GM18873 (cell line): ENCODE data around the gene BBX.

Source experiments
- ATAC-seq: cut with Tn5 transposase; IDR thresholded peaks from one replicate; pipeline ENCODE4 v1.9.1; 2021; ENCODE audit warnings: mild to moderate bottlenecking, moderate library complexity, moderate number of reproducible peaks; ENCODE audit not compliant: unreplicated experiment, low FRiP score

Gene BBX

GRCh38 chr3:107643038-107643883 lies 120.5 kb downstream of the BBX start:
- ATAC-seq: no peak

GRCh38 chr3:107644631-107645030 lies 121.9 kb downstream of the BBX start:
- ATAC-seq: no peak

- no peak for ATAC-seq
Measured at GRCh38 chr3:107650788-107651187, 128.0 kb downstream of the BBX start.

- peak; percentile 62 for ATAC-seq
Measured at GRCh38 chr3:107651782-107652181, 129.0 kb downstream of the BBX start.

GRCh38 chr3:107654218-107654617 lies 131.5 kb downstream of the BBX start:
- no peak for ATAC-seq

GRCh38 chr3:107657971-107658370 lies 135.2 kb downstream of the BBX start:
- no peak for ATAC-seq

- no peak for ATAC-seq
Measured at GRCh38 chr3:107660306-107660976, 137.7 kb downstream of the BBX start.

- ATAC-seq: no peak
Measured at GRCh38 chr3:107661447-107662123, 138.8 kb downstream of the BBX start.

- no peak for ATAC-seq
Measured at GRCh38 chr3:107662124-107662507, 139.4 kb downstream of the BBX start.

GRCh38 chr3:107662586-107662985 lies 139.8 kb downstream of the BBX start:
- ATAC-seq: no peak

GRCh38 chr3:107663266-107663665 lies 140.5 kb downstream of the BBX start:
- no peak for ATAC-seq

GRCh38 chr3:107664614-107665013 lies 141.9 kb downstream of the BBX start:
- no peak for ATAC-seq

GRCh38 chr3:107665351-107665750 lies 142.6 kb downstream of the BBX start:
- ATAC-seq: no peak

GRCh38 chr3:107666853-107667252 lies 144.1 kb downstream of the BBX start:
- no peak for ATAC-seq

GRCh38 chr3:107668416-107668815 lies 145.7 kb downstream of the BBX start:
- no peak for ATAC-seq

GRCh38 chr3:107668963-107669362 lies 146.2 kb downstream of the BBX start:
- no peak for ATAC-seq

- no peak for ATAC-seq
Measured at GRCh38 chr3:107669669-107670068, 146.9 kb downstream of the BBX start.

- no peak for ATAC-seq
Measured at GRCh38 chr3:107670986-107671385, 148.2 kb downstream of the BBX start.

- no peak for ATAC-seq
Measured at GRCh38 chr3:107674371-107674770, 151.6 kb downstream of the BBX start.

- ATAC-seq: no peak
Measured at GRCh38 chr3:107675233-107675900, 152.6 kb downstream of the BBX start.
